ENCODE results near the gene GRAMD4.

DNA sequence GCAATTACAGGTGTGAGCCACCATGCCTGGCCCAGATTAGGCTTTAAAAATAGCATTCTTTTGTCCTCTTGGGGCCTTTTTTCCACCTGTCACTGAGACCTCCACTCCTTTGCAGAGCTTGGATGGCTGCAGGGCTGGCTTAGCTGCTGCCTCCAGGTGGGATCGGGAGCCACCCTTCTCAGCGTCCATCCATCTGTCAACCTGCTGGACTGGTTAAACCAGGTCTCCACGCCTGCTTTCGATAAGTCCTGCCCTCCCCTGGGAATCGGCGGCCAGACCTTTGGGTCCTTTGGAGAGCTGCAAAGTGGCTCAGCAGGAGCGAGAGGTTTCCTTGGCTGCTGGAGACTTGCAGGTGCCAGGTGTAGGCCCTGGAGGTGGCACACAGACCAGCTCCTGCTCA is 23.4 kb upstream of the GRAMD4 start:
- no peak for TF ChIP-seq POLR2A (IDR thresholded peaks at IDR 0.05)
- TF ChIP-seq, protein P1, sequence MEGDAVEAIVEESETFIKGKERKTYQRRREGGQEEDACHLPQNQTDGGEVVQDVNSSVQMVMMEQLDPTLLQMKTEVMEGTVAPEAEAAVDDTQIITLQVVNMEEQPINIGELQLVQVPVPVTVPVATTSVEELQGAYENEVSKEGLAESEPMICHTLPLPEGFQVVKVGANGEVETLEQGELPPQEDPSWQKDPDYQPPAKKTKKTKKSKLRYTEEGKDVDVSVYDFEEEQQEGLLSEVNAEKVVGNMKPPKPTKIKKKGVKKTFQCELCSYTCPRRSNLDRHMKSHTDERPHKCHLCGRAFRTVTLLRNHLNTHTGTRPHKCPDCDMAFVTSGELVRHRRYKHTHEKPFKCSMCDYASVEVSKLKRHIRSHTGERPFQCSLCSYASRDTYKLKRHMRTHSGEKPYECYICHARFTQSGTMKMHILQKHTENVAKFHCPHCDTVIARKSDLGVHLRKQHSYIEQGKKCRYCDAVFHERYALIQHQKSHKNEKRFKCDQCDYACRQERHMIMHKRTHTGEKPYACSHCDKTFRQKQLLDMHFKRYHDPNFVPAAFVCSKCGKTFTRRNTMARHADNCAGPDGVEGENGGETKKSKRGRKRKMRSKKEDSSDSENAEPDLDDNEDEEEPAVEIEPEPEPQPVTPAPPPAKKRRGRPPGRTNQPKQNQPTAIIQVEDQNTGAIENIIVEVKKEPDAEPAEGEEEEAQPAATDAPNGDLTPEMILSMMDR (IDR thresholded peaks at IDR 0.05): peak in 4 of 5 experiments; percentile 40 to 79 (median 48)
- peak; percentile 37 to 83 (median 69) for TF ChIP-seq POLR2AphosphoS5 (IDR thresholded peaks at IDR 0.05)

Measured in transverse colon (tissue), 4 donors.